GM19239 (cell line): ENCODE data around the gene RAD51B.
A peak's percentile ranks its signal among the peaks of the same experiment; 100 is the strongest.

ENCODE experiments used
- DNase-seq: peaks from one replicate; pipeline ENCODE4 v3.0.0; 2011; ENCODE audit warnings: low spot score; ENCODE audit not compliant: insufficient read length
- FAIRE-seq: peaks from 2 replicates; lab custom pipeline; 2011; peaks lifted over from hg19 to GRCh38; lab: Jason Lieb, UNC

The RAD51B gene

GRCh38 chr14:68718023-68718990, 898.7 kb downstream of the RAD51B start:
- DNase-seq: no peak
- FAIRE-seq: no peak

- DNase-seq (no peak), FAIRE-seq (no peak)
Measured at GRCh38 chr14:68719634-68720384, 900.2 kb downstream of the RAD51B start.

GRCh38 chr14:68722186-68722585, 902.6 kb downstream of the RAD51B start:
- no peak for DNase-seq
- no peak for FAIRE-seq

DNA sequence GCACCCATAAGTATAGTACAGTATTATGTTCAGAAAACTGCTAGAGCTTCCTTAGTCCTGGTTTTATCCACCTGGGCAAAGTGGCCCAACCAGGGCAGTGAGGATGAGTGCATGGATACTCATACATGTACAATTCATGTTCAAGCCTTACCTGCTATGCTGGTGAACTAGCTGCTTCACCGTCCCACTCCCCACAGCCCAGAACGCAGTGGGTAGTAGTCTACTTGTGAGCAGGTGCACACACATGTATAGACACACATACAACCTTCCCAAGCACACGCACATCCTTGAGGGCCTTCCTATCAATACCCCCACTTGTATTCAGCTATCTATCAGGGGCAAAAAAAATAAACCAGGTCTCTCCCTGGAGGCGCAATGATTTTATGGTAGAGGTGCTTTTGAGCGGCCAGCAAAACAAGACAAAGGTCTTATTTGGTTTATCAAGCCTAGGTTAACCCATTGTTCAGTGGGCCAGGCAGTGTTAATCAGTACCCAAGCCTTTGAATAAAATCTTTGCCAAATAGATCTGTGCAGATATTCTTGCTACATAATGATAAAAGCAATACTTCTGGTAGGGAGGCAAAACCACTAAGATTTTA, 903.5 kb downstream of the RAD51B start:
- FAIRE-seq: no peak

GRCh38 chr14:68723808-68724268, 904.3 kb downstream of the RAD51B start:
- FAIRE-seq (no peak), DNase-seq (no peak)

More for the DNA sequence above, 903.5 kb downstream of the RAD51B start:
- DNase-seq: no peak

DNA sequence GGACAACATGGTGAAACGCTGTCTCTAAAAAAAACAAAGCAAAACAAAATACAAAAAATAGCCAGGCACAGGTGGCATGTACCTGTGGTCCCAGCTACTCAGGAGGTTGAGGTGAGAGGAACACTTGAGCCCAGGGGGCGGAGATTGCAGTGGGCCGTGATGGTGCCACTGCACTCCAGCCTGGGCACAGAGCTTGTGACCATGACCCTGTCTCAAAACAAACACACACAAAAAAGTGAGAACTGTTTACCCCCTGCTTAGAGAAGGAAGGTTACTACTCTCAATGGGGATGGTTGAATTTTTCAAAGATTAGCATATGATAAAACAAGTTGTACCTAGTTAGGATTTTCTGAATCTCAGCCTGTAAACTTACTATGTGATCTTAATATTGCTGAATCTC, 905.3 kb downstream of the RAD51B start:
- FAIRE-seq (no peak), DNase-seq (no peak)

DNA sequence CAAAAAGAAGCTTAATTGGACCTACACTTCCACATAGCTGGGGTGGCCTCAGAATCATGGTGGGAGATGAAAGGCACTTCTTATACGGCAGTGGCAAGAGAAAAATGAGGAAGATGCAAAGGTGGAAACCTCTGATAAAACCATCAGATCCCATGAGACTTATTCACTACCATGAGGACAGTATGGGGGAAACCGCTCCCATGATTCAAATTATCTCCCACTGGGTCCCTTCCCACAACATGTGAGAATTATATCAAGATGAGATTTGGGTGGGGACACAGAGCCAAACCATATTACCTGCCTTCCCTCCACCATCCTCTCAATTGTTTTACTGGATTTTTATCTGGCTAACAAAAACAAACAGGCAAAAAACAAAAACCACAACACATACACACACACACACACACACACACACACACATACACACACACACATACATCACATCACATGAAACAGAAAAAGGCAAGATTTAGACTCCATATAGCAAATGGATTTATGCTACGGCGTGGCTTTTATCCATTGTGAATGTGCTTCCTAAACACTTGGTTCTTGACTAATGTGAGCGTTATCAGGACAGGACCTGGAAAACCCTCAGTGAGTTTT, 906.6 kb downstream of the RAD51B start:
- FAIRE-seq: no peak
- DNase-seq: no peak

DNA sequence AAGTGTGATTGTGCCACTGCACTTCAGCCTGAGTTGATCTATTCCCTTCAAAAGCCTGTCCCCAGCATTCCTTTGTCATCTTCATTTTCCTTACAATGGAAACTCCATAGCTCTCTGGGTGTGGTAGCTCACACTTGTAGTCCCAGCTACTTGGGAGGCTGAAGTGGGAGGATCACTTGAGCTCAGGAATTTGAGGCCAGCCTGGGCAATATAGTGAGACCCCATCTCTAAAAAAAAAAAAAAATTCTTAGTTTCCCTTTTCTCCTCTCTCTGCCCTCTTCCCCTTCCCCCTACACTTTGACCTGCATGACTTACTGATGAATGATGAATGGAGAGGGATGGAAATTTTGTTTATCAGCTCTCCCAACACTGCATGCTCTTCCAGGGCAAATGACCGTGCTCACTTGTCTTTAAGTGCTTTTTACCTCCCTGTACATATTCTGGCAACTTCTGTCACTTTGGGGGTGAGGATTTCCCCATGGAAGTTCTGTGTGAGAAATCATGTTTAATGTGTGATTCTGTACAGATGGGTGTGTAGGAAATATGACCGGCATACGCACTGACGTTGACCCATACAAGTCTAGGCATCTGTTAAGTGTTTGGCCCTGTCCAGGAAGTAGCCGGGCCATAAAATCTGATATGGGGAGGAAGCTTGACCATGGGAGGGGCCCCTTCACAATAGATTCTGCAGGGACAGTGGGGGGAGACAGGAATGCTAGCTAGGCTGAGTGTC, 907.9 kb downstream of the RAD51B start:
- FAIRE-seq (no peak), DNase-seq (no peak)

- no peak for FAIRE-seq
- DNase-seq: no peak
Measured at GRCh38 chr14:68728342-68729106, 908.9 kb downstream of the RAD51B start.

DNA sequence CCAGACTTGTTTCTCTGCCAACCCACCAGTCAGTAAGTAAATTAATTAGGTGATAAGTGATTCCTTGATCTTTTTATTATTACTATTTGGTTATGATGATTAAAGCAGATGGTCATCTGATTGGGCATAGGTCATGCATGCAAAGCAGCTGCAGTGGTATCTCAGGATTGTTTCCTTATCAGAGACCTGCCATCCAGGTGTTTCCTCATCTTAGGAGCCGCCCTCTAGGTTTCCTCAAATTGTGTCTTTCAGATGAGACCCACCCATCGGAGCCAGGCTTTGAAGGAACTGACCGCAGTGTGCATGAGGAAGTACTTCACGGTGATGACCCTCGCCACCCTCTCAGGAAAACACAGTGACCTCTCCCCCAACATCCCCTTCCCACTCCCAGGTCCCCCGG, 910.0 kb downstream of the RAD51B start:
- no peak for DNase-seq
- no peak for FAIRE-seq

DNA sequence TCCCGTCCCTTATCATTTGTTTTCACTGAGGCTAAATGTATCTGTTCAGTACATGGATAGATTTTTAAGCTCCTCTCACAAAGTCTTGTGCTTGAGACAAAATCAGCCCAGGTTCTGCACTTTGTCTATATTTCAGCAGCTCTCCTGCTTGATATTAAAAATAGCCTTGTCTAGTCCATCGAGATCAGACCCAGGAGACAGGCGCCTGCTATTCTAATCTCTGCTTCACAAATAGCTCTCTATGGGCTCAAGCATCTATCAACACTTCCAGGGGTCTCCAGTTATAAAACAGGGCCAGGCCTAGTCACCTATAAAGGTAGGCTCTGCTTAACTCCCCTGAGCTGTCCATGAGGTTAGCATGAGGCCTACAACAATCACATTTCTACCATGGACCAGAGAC, 910.8 kb downstream of the RAD51B start:
- no peak for FAIRE-seq
- DNase-seq: no peak

- FAIRE-seq (no peak), DNase-seq (no peak)
Measured at GRCh38 chr14:68730811-68731425, 911.3 kb downstream of the RAD51B start.

GRCh38 chr14:68733086-68733914, 913.7 kb downstream of the RAD51B start:
- no peak for FAIRE-seq

GRCh38 chr14:68734231-68734732, 914.7 kb downstream of the RAD51B start:
- DNase-seq: peak; percentile 49
- peak; percentile 91 for FAIRE-seq

More at GRCh38 chr14:68733086-68733914, 913.7 kb downstream of the RAD51B start:
- DNase-seq: no peak

GRCh38 chr14:68735856-68736255, 916.3 kb downstream of the RAD51B start:
- DNase-seq (no peak), FAIRE-seq (no peak)

- DNase-seq (no peak), FAIRE-seq (no peak)
Measured at GRCh38 chr14:68736471-68736871, 916.9 kb downstream of the RAD51B start.

GRCh38 chr14:68737086-68737485, 917.5 kb downstream of the RAD51B start:
- DNase-seq (no peak), FAIRE-seq (no peak)
